IPS-15b (cell line): ENCODE results near the gene ANTXR2.
A peak's percentile ranks its signal among the peaks of the same experiment; 100 is the strongest.
"Not testable (repeated sequence)": the region's sequence is repeated elsewhere in the genome, so short reads cannot be mapped to it uniquely, and the experiment has no call there.

Experiments
- H3K27me3 ChIP-seq: one replicate; pipeline ENCODE4 v1.6.1; 2013; ENCODE audit warnings: low read length; ENCODE audit not compliant: control insufficient read depth, insufficient read depth
- H3K36me3 ChIP-seq: one replicate; pipeline ENCODE4 v1.6.1; 2013; ENCODE audit warnings: low read length; ENCODE audit not compliant: control insufficient read depth, insufficient read depth
- H3K4me1 ChIP-seq: one replicate; pipeline ENCODE4 v1.6.1; 2013; ENCODE audit warnings: mild to moderate bottlenecking, low read length; ENCODE audit not compliant: control insufficient read depth, insufficient read depth
- H3K4me3 ChIP-seq: one replicate; pipeline ENCODE4 v1.5.1; 2013; ENCODE audit warnings: low read depth, low read length
- H3K9ac ChIP-seq: one replicate; pipeline ENCODE4 v1.6.1; 2013; ENCODE audit warnings: low read depth, mild to moderate bottlenecking, low read length
- H3K9me3 ChIP-seq: one replicate; pipeline ENCODE4 v1.6.1; 2013; ENCODE audit warnings: mild to moderate bottlenecking, low read length; ENCODE audit not compliant: control insufficient read depth, insufficient read depth

Gene ANTXR2

GRCh38 chr4:79993476-79993875, 79.6 kb downstream of the ANTXR2 start:
- Histone ChIP-seq H3K9me3 (no peaks in the 10 kb centered on the region), H3K4me3 (no peak overlapping the region), H3K9ac (no peak overlapping the region), H3K4me1 (no peaks in the 10 kb centered on the region), H3K36me3 (no peaks in the 10 kb centered on the region), H3K27me3 (no peaks in the 10 kb centered on the region)

GRCh38 chr4:79991601-79992000, 81.4 kb downstream of the ANTXR2 start:
- Histone ChIP-seq H3K4me3 (no peak overlapping the region), H3K9me3 (no peaks in the 10 kb centered on the region), H3K36me3 (no peaks in the 10 kb centered on the region), H3K27me3 (no peaks in the 10 kb centered on the region), H3K9ac (no peak overlapping the region), H3K4me1 (no peaks in the 10 kb centered on the region)

GRCh38 chr4:79991100-79991499, 81.9 kb downstream of the ANTXR2 start:
- H3K9ac ChIP-seq, H3K27me3 ChIP-seq, H3K36me3 ChIP-seq, H3K4me1 ChIP-seq, H3K4me3 ChIP-seq, H3K9me3 ChIP-seq: not testable (repeated sequence)

- Histone ChIP-seq H3K9ac (no peak overlapping the region), H3K9me3 (no peaks in the 10 kb centered on the region), H3K4me1 (no peaks in the 10 kb centered on the region), H3K27me3 (no peaks in the 10 kb centered on the region), H3K4me3 (no peak overlapping the region), H3K36me3 (no peaks in the 10 kb centered on the region)
Observed at GRCh38 chr4:79987401-79987800, 85.6 kb downstream of the ANTXR2 start.

- Histone ChIP-seq H3K9me3 (no peaks in the 10 kb centered on the region), H3K4me3 (no peak overlapping the region), H3K9ac (no peak overlapping the region), H3K36me3 (no peaks in the 10 kb centered on the region), H3K4me1 (no peaks in the 10 kb centered on the region), H3K27me3 (no peaks in the 10 kb centered on the region)
Observed at GRCh38 chr4:79983431-79983830, 89.6 kb downstream of the ANTXR2 start.

- Histone ChIP-seq H3K36me3 (no peaks in the 10 kb centered on the region), H3K4me3 (no peak overlapping the region), H3K4me1 (no peaks in the 10 kb centered on the region), H3K9ac (no peak overlapping the region), H3K27me3 (no peaks in the 10 kb centered on the region), H3K9me3 (no peaks in the 10 kb centered on the region)
Observed at GRCh38 chr4:79982601-79983322, 90.3 kb downstream of the ANTXR2 start.

GRCh38 chr4:79980448-79980847, 92.6 kb downstream of the ANTXR2 start:
- Histone ChIP-seq H3K27me3 (no peaks in the 10 kb centered on the region), H3K9me3 (no peaks in the 10 kb centered on the region), H3K36me3 (no peaks in the 10 kb centered on the region), H3K9ac (no peak overlapping the region), H3K4me1 (no peaks in the 10 kb centered on the region), H3K4me3 (no peak overlapping the region)

- no peaks in the 10 kb centered on the region for H3K4me1 ChIP-seq
- H3K4me3 ChIP-seq, result no peak overlapping the region
- no peaks in the 10 kb centered on the region for H3K36me3 ChIP-seq
- no peaks in the 10 kb centered on the region for H3K27me3 ChIP-seq
- H3K9ac ChIP-seq, result no peak overlapping the region
- no peaks in the 10 kb centered on the region for H3K9me3 ChIP-seq
Observed at GRCh38 chr4:79979785-79980437, 93.1 kb downstream of the ANTXR2 start.

- Histone ChIP-seq H3K9ac (no peak overlapping the region), H3K27me3 (no peaks in the 10 kb centered on the region), H3K4me3 (no peak overlapping the region), H3K9me3 (no peaks in the 10 kb centered on the region), H3K4me1 (no peaks in the 10 kb centered on the region), H3K36me3 (no peaks in the 10 kb centered on the region)
Observed at GRCh38 chr4:79977131-79977840, 95.7 kb downstream of the ANTXR2 start.

GRCh38 chr4:79964400-79965211, 108.4 kb downstream of the ANTXR2 start:
- peaks cover 22% of the 10 kb centered on the region for H3K27me3 ChIP-seq
- H3K4me3 ChIP-seq, result peak overlapping the region; percentile 53
- no peaks in the 10 kb centered on the region for H3K4me1 ChIP-seq
- H3K9ac ChIP-seq, result peak overlapping the region; percentile 12
- no peaks in the 10 kb centered on the region for H3K9me3 ChIP-seq
- H3K36me3 ChIP-seq, result no peaks in the 10 kb centered on the region

GRCh38 chr4:79964020-79964399, 109.0 kb downstream of the ANTXR2 start:
- Histone ChIP-seq H3K4me1 (no peaks in the 10 kb centered on the region), H3K36me3 (no peaks in the 10 kb centered on the region), H3K9ac (peak overlapping the region; percentile 12), H3K27me3 (peaks cover 22% of the 10 kb centered on the region), H3K9me3 (no peaks in the 10 kb centered on the region), H3K4me3 (peak overlapping the region; percentile 53)
